ENCODE data around the gene CHMP2B.
"Not testable (repeated sequence)": the region's sequence is repeated elsewhere in the genome, so short reads cannot be mapped to it uniquely, and the experiment has no call there.

Gene CHMP2B

DNA sequence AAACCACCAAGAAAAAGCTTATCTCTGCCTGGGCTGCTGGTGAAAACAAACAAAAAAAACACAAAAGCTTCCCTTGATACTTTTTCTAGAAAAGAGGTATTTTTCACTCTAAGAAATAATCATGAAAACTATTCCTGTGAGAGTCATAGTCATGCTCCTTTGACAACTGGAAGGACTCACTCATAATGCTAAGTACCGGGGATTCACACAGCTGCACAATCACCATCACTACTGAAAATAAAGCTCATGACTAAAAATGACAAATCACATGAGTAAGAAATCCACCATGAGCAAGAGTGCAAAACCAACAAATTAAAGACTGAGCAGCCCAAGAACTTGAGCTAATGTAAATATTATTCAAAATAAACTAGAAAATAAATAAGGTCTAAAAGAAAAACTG is 59.9 kb downstream of the CHMP2B start:
- no peaks in the 10 kb centered on the region for H3K4me1 ChIP-seq
- intact Hi-C loops (cut with DNase I; ENCODE audit: low total_unique reads) = no loop called here
- DNase-seq = no peak
- H3K4me3 ChIP-seq = no peak overlapping the region
- H3K27ac ChIP-seq = no peak overlapping the region
- H3K9me3 ChIP-seq = no peaks in the 10 kb centered on the region
- no peaks in the 10 kb centered on the region for H3K27me3 ChIP-seq
- TF ChIP-seq, protein P1, sequence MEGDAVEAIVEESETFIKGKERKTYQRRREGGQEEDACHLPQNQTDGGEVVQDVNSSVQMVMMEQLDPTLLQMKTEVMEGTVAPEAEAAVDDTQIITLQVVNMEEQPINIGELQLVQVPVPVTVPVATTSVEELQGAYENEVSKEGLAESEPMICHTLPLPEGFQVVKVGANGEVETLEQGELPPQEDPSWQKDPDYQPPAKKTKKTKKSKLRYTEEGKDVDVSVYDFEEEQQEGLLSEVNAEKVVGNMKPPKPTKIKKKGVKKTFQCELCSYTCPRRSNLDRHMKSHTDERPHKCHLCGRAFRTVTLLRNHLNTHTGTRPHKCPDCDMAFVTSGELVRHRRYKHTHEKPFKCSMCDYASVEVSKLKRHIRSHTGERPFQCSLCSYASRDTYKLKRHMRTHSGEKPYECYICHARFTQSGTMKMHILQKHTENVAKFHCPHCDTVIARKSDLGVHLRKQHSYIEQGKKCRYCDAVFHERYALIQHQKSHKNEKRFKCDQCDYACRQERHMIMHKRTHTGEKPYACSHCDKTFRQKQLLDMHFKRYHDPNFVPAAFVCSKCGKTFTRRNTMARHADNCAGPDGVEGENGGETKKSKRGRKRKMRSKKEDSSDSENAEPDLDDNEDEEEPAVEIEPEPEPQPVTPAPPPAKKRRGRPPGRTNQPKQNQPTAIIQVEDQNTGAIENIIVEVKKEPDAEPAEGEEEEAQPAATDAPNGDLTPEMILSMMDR (IDR thresholded peaks at IDR 0.05) = no peak
- H3K36me3 ChIP-seq = no peaks in the 10 kb centered on the region

DNA sequence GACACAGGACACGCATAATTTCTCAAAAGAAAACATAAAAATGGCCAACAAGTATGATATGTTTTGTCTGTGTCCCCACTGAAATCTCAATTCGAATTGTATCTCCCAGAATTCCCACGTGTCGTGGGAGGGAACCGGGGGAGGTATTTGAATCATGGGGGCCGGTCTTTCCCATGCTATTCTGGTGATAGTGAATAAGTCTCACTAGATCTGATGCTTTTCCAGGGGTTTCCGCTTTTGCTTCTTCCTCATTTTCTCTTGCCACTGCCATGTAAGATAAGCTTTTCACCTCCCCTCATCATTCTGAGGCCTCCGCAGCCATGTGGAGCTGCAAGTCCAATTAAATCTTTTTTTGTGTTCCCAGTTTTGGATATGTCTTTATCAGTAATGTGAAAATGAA is 61.3 kb downstream of the CHMP2B start:
- H3K4me1 ChIP-seq = no peaks in the 10 kb centered on the region
- H3K9me3 ChIP-seq = no peaks in the 10 kb centered on the region
- no peaks in the 10 kb centered on the region for H3K27me3 ChIP-seq
- no peaks in the 10 kb centered on the region for H3K36me3 ChIP-seq
- TF ChIP-seq, protein P1 (IDR thresholded peaks at IDR 0.05) = no peak
- intact Hi-C loops (cut with DNase I; ENCODE audit: low total_unique reads) = no loop called here
- DNase-seq = no peak
- H3K27ac ChIP-seq = no peak overlapping the region
- no peak overlapping the region for H3K4me3 ChIP-seq

DNA sequence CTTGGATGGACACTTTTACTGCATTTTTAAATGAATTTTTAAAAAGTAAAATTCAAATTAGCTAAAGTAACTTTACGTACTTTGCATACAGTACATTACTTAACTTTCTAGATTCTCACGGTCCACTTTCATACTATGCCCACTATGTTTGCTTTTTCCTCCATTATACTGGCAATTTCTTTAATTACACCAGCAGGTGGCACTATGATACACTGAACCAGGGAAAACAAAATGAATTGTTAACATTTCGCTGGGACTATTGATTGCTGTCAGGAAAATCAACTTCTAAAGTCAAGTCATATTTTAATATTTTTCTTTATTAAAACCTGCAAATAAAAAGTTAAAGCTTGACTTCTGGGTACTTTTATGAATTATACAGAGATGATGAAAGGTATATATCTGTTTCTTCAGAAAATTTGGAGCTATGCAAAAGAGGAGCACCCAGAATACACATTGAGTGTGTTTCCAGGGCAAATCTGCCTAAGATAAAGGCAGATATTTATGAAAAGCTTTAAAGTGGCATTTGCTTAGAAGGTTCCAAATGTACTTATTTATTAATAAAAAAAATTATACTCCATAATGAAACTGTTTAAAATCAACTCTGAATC is 71.1 kb downstream of the CHMP2B start:
- Histone ChIP-seq H3K36me3 (no peaks in the 10 kb centered on the region), H3K4me1 (no peaks in the 10 kb centered on the region), H3K4me3 (no peak overlapping the region), H3K27me3 (no peaks in the 10 kb centered on the region), H3K9me3 (no peaks in the 10 kb centered on the region), H3K27ac (no peak overlapping the region)
- intact Hi-C loops (cut with DNase I; ENCODE audit: low total_unique reads) = no loop called here
- DNase-seq = no peak
- TF ChIP-seq, protein P1 (IDR thresholded peaks at IDR 0.05) = peak; percentile 51 to 52

DNA sequence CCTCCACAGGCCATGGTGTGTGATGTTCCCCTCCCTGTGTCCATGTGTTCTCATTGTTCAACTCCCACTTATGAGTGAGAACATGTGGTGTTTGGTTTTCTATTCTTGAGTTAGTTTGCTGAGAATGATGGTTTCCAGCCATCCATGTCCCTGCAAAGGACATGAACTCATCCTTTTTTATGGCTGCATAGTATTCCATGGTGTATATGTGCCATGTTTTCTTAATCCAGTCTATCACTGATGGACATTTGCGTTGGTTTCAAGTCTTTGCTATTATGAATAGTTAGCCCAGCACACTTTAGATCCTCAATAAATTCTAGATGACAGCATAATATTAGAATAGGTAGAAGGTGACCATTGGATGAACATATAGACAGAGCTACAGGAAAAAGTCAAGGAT is 77.9 kb downstream of the CHMP2B start:
- H3K4me1 ChIP-seq; DNase-seq; H3K36me3 ChIP-seq; H3K9me3 ChIP-seq; intact Hi-C loops (cut with DNase I; ENCODE audit: low total_unique reads); H3K27me3 ChIP-seq; H3K27ac ChIP-seq; H3K4me3 ChIP-seq: not testable (repeated sequence)

Measured in tibial artery (tissue), 4 donors.